Astrocyte (in vitro differentiated cells and primary cell): ENCODE results near the gene IBA57. TPM values are rescaled to one million over a fixed set of nuclear protein-coding genes. Genes with fewer than 3 reads are reported as not detected.

Experiments
- DNase-seq: peaks from one replicate; pipeline ENCODE4 v3.0.0-alpha.2; 2010; ENCODE audit warnings: low read depth
- FAIRE-seq: peaks from 2 replicates; lab custom pipeline; 2011; peaks lifted over from hg19 to GRCh38; lab: Jason Lieb, UNC
- H2AFZ ChIP-seq: 2 replicates; pipeline ENCODE4 v1.6.0; 2012; ENCODE audit warnings: low read depth, low read length, inconsistent platforms
- H3K27ac ChIP-seq: 2 replicates; pipeline ENCODE4 v1.5.1; 2011; ENCODE audit warnings: low read depth, low read length, inconsistent platforms
- H3K27me3 ChIP-seq: 2 replicates; pipeline ENCODE4 v1.6.0; 2011; ENCODE audit warnings: low read length, inconsistent platforms; ENCODE audit not compliant: insufficient read depth
- H3K36me3 ChIP-seq: 2 replicates; pipeline ENCODE4 v1.5.1; 2011; ENCODE audit warnings: low read length, inconsistent platforms; ENCODE audit not compliant: insufficient read depth
- H3K4me1 ChIP-seq: 2 replicates; pipeline ENCODE4 v1.5.1; 2011; ENCODE audit warnings: low read length, inconsistent platforms; ENCODE audit not compliant: insufficient read depth
- H3K4me2 ChIP-seq: 2 replicates; pipeline ENCODE4 v1.6.0; 2012; ENCODE audit warnings: low read length, inconsistent platforms
- H3K4me3 ChIP-seq: 2 replicates; pipeline ENCODE4 v1.5.1; 2011; ENCODE audit warnings: low read depth, mild to moderate bottlenecking, low read length, inconsistent platforms; ENCODE audit not compliant: insufficient read depth
- H3K79me2 ChIP-seq: 2 replicates; pipeline ENCODE4 v1.6.0; 2012; ENCODE audit warnings: mild to moderate bottlenecking, low read length, inconsistent platforms; ENCODE audit not compliant: insufficient read depth
- H3K9ac ChIP-seq: 2 replicates; pipeline ENCODE4 v1.6.0; 2012; ENCODE audit warnings: mild to moderate bottlenecking, low read length, inconsistent platforms
- H3K9me3 ChIP-seq: 2 replicates; pipeline ENCODE4 v1.5.1; 2012; ENCODE audit warnings: low read depth, mild to moderate bottlenecking, low read length, inconsistent platforms; ENCODE audit not compliant: insufficient read depth
- H4K20me1 ChIP-seq: 2 replicates; pipeline ENCODE4 v1.6.0; 2012; ENCODE audit warnings: low read length, inconsistent platforms; ENCODE audit not compliant: insufficient read depth
- H3K27ac Mint-ChIP-seq: one replicate; pipeline ENCODE4 v1.8.0; 2021; ENCODE audit warnings: mild to moderate bottlenecking, mixed read lengths; ENCODE audit not compliant: unreplicated experiment
- H3K27me3 Mint-ChIP-seq: one replicate; pipeline ENCODE4 v1.8.0; 2021; ENCODE audit warnings: low read depth, mixed read lengths; ENCODE audit not compliant: unreplicated experiment
- H3K36me3 Mint-ChIP-seq: one replicate; pipeline ENCODE4 v1.8.0; 2021; ENCODE audit warnings: low read depth, mixed read lengths; ENCODE audit not compliant: unreplicated experiment
- H3K4me1 Mint-ChIP-seq: one replicate; pipeline ENCODE4 v1.8.0; 2021; ENCODE audit warnings: low read depth, mixed read lengths; ENCODE audit not compliant: unreplicated experiment
- H3K4me3 Mint-ChIP-seq: one replicate; pipeline ENCODE4 v1.8.0; 2021; ENCODE audit warnings: mild to moderate bottlenecking, moderate library complexity, mixed read lengths; ENCODE audit not compliant: unreplicated experiment
- H3K9me3 Mint-ChIP-seq: one replicate; pipeline ENCODE4 v1.8.0; 2021; ENCODE audit warnings: mild to moderate bottlenecking, mixed read lengths; ENCODE audit not compliant: unreplicated experiment
- CTCF ChIP-seq: IDR thresholded peaks from 2 replicates; pipeline ENCODE4 v1.5.1; 2011; ENCODE audit warnings: low read depth, mild to moderate bottlenecking, inconsistent platforms, low read length, moderate library complexity; ENCODE audit not compliant: insufficient read depth
- EZH2 ChIP-seq: IDR thresholded peaks from 2 replicates; pipeline ENCODE4 v1.6.1; 2012; ENCODE audit warnings: mild to moderate bottlenecking, low read length, inconsistent platforms; ENCODE audit not compliant: insufficient read depth
- total RNA-seq: library from RNA; stranded (reverse); gene quantifications from 2 replicates; pipeline ENCODE4 v1.2.1, GENCODE V29; 2021

IBA57 gene
- total RNA-seq, 1 donor from 2014 or later: 4.9 TPM

- no peaks in the 10 kb centered on the region for H3K79me2 ChIP-seq
- H3K9me3 ChIP-seq: no peaks in the 10 kb centered on the region
- FAIRE-seq (peak; percentile 60), DNase-seq (no peak)
- peaks cover 26% of the 10 kb centered on the region for H3K9me3 Mint-ChIP-seq
- no peak overlapping the region for H3K27ac Mint-ChIP-seq
- H3K9ac ChIP-seq: no peak overlapping the region
- H4K20me1 ChIP-seq: no peaks in the 10 kb centered on the region
- no peaks in the 10 kb centered on the region for H3K36me3 ChIP-seq
- H3K27ac ChIP-seq: no peak overlapping the region
- H3K4me1 Mint-ChIP-seq: no peaks in the 10 kb centered on the region
- H3K27me3 ChIP-seq: no peaks in the 10 kb centered on the region
- H3K4me3 Mint-ChIP-seq: no peak overlapping the region
- H3K4me3 ChIP-seq: no peak overlapping the region
- no peaks in the 10 kb centered on the region for H3K4me1 ChIP-seq
- peaks cover 20% of the 10 kb centered on the region for H3K36me3 Mint-ChIP-seq
- H3K27me3 Mint-ChIP-seq: peaks cover 2% of the 10 kb centered on the region
- no peak overlapping the region for H3K4me2 ChIP-seq
- TF ChIP-seq EZH2 (no peak), CTCF (no peak)
- no peak overlapping the region for H2AFZ ChIP-seq
Observed at GRCh38 chr1:228198977-228199590, 33.5 kb downstream of the IBA57 start.

- H3K9ac ChIP-seq: no peak overlapping the region
- no peak overlapping the region for H3K4me2 ChIP-seq
- no peaks in the 10 kb centered on the region for H3K27me3 ChIP-seq
- H4K20me1 ChIP-seq: no peaks in the 10 kb centered on the region
- DNase-seq: no peak
- Mint-ChIP-seq H3K27ac (no peak overlapping the region), H3K4me1 (no peaks in the 10 kb centered on the region), H3K27me3 (peaks cover 5% of the 10 kb centered on the region), H3K9me3 (peaks cover 8% of the 10 kb centered on the region), H3K4me3 (no peak overlapping the region), H3K36me3 (peaks cover 9% of the 10 kb centered on the region)
- no peaks in the 10 kb centered on the region for H3K9me3 ChIP-seq
- no peaks in the 10 kb centered on the region for H3K79me2 ChIP-seq
- no peaks in the 10 kb centered on the region for H3K36me3 ChIP-seq
- no peak for TF ChIP-seq CTCF
- TF ChIP-seq EZH2: no peak
- H3K27ac ChIP-seq: no peak overlapping the region
- H2AFZ ChIP-seq: no peak overlapping the region
- H3K4me3 ChIP-seq: no peak overlapping the region
- H3K4me1 ChIP-seq: no peaks in the 10 kb centered on the region
- no peak for FAIRE-seq
Observed at GRCh38 chr1:228204958-228205357, 39.4 kb downstream of the IBA57 start.
